Psoas muscle (tissue), 8 donors: ENCODE data around the gene GLMP. TPM values are rescaled to one million over a fixed set of nuclear protein-coding genes. Genes with fewer than 3 reads are reported as not detected.

Experiments
- ATAC-seq, 4 donors: fragments of 200-7000 bp; cut with Tn5 transposase; one replicate each; pipeline ENCODE4 v1.9.1; 2020; ENCODE audit warnings: moderate library complexity in 3 of 4, mild to moderate bottlenecking in 2 of 4
- DNase-seq, 2 donors: peaks; one replicate each; pipeline ENCODE4 v3.0.0-alpha.2; 2020
- H3K27ac ChIP-seq: fragments of 200-600 bp; one replicate; pipeline ENCODE4 v1.8.0; 2022
- H3K27me3 ChIP-seq, 3 donors: fragments of 200-600 bp in 1 of 3; one replicate each; pipeline versions ENCODE4 v1.6.1 to v1.8.0; 2013 to 2022; ENCODE audit warnings: low read length in 2 of 3, mild to moderate bottlenecking in 2 of 3, moderate library complexity in 1 of 3; ENCODE audit not compliant: insufficient read depth in 3 of 3
- H3K36me3 ChIP-seq, 2 donors: fragments of 200-600 bp in 1 of 2; one replicate each; pipeline versions ENCODE4 v1.6.1 to v1.8.0; 2013 to 2022; ENCODE audit warnings: low read depth in 1 of 2, mild to moderate bottlenecking in 1 of 2, moderate library complexity in 1 of 2; ENCODE audit not compliant: insufficient read depth in 1 of 2
- H3K4me1 ChIP-seq: fragments of 200-600 bp; one replicate; pipeline ENCODE4 v1.8.0; 2022
- H3K4me3 ChIP-seq: fragments of 200-600 bp; one replicate; pipeline ENCODE4 v1.8.0; 2022; ENCODE audit warnings: mild to moderate bottlenecking
- H3K9me3 ChIP-seq: fragments of 200-600 bp; one replicate; pipeline ENCODE4 v1.8.0; 2022
- WGBS, 3 donors: extraction: QIAGEN DNeasy Blood & Tissue Kit; methylation state at CpG; one replicate each; pipeline versions ENCODE4 v1.1.6 to v1.1.7; 2013; 5-methylcytosine and 5-hydroxymethylcytosine counted together
- intact Hi-C, 2 donors: fragments of 100-400 bp; cut with DNase I; formaldehyde crosslinking; loops; one replicate each; pipeline versions ENCODE4 v1.11.0 to v1.14.2; 2022
- polyA plus RNA-seq, 3 donors: library from polyadenylated mRNA; stranded (reverse); fragments of 200-250 nt; gene quantifications; one replicate each; pipeline ENCODE4 v1.2.3, GENCODE V29; 2013
- total RNA-seq, 4 donors: library from RNA; stranded (reverse); fragmentation: NEBNext Ultra II Directional in 2 of 4; extraction: Animal tissue kit (Norgen Biotek cat#: 25700) in 2 of 4; gene quantifications; one replicate each; pipeline versions ENCODE4 v1.2.1 to v1.2.4, GENCODE V29; 2021 to 2023
- TF ChIP-seq, protein P1 (sequence below): fragments of 200-600 bp; IDR thresholded peaks from one replicate; pipeline ENCODE4 v1.8.0; 2022; ENCODE audit warnings: antibody characterized with exemption
- donor health status: healthy with polysubstance abuse.
- donor health status: DM: no; HTN: no; CAD: no; lungs with moderate emphysema.
- donor health status: Bipolar disorder and iron deficiency.
- donor health status: healthy.
- donor health status: DM: yes; HTN: yes; CAD: no.
- donor health status: DM: no; HTN: no; CAD: no.
- donor health status: DM: no; HTN: no; CAD: no.
- donor health status: DM: yes; HTN: yes; CAD: no.

Gene GLMP
- total and polyA plus RNA-seq, 7 donors: 5.1 to 9.6 (median 7.4) TPM

DNA sequence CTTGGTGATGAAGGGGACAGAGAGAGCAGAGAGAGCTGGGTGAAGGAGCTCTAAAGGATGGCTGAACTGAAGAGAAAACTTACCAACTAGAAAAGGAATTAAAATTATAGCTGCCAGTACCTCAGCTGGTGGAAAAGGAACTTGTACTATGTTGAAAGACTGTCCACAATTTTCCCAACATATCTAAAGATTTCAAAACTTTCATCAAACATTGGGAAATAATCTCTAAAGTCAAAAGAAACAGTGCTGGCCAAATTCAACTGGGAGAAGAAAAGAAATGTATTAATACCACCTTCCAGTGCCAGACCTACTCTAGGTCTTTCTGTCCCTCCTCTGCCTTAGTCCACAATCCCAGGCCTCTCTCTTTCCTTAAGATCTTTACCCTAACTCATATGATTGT is 18.9 kb downstream of the GLMP start:
- intact Hi-C loops: no loop called here
- no peak for ATAC-seq
- H3K27ac ChIP-seq: no peak overlapping the region
- H3K36me3 ChIP-seq: peaks cover 26 to 76% of the 10 kb centered on the region in 2 donors
- TF ChIP-seq, protein P1, sequence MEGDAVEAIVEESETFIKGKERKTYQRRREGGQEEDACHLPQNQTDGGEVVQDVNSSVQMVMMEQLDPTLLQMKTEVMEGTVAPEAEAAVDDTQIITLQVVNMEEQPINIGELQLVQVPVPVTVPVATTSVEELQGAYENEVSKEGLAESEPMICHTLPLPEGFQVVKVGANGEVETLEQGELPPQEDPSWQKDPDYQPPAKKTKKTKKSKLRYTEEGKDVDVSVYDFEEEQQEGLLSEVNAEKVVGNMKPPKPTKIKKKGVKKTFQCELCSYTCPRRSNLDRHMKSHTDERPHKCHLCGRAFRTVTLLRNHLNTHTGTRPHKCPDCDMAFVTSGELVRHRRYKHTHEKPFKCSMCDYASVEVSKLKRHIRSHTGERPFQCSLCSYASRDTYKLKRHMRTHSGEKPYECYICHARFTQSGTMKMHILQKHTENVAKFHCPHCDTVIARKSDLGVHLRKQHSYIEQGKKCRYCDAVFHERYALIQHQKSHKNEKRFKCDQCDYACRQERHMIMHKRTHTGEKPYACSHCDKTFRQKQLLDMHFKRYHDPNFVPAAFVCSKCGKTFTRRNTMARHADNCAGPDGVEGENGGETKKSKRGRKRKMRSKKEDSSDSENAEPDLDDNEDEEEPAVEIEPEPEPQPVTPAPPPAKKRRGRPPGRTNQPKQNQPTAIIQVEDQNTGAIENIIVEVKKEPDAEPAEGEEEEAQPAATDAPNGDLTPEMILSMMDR: no peak
- no peak overlapping the region for H3K4me3 ChIP-seq
- H3K9me3 ChIP-seq: no peaks in the 10 kb centered on the region
- H3K4me1 ChIP-seq: peaks cover 22% of the 10 kb centered on the region
- no peaks in the 10 kb centered on the region for H3K27me3 ChIP-seq
- DNase-seq: no peak

GRCh38 chr1:156270314-156270713 is 25.2 kb downstream of the GLMP start:
- Histone ChIP-seq H3K4me1 (no peaks in the 10 kb centered on the region), H3K9me3 (no peaks in the 10 kb centered on the region), H3K36me3 (peaks cover 31 to 100% of the 10 kb centered on the region in 2 donors), H3K4me3 (no peak overlapping the region), H3K27me3 (no peaks in the 10 kb centered on the region), H3K27ac (no peak overlapping the region)
- no peak for ATAC-seq
- WGBS, 3 donors: 95 to 98% (median 97%) methylated on average over 3 of the region's 3 CpGs
- TF ChIP-seq, protein P1: no peak
- DNase-seq: no peak
- intact Hi-C loops: no loop called here

DNA sequence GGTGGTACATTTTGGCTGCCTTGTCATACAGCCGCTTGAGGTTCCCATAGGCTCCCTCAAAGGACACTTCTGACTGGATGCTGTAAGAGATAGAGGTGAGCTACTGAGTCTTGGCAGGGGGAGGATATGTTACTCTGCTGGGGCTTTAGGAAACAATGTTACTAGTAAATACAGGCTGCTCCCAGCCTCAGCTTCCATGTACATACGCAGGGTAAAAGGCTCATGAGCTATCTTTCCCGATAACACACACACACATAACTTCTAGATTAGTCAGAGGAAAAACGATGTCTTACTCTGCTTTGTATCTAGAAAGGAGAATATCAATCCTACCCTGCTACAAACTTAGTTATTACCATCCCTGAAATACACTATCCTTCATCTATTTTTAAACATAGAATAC is 27.1 kb downstream of the GLMP start:
- intact Hi-C loops: loop anchor here in 1 of 2 donors (5.0 kb wide), 1 partner anchor 49 kb away; no protein-coding TSS in a partner anchor
- Histone ChIP-seq H3K36me3 (peaks cover 24 to 98% of the 10 kb centered on the region in 2 donors), H3K4me1 (no peaks in the 10 kb centered on the region), H3K4me3 (no peak overlapping the region), H3K27me3 (no peaks in the 10 kb centered on the region), H3K27ac (no peak overlapping the region), H3K9me3 (no peaks in the 10 kb centered on the region)
- DNase-seq (no peak), ATAC-seq (no peak)
- TF ChIP-seq, protein P1: no peak
- 87 to 92% (median 88%) methylated on average over 4 of the region's 4 CpGs for WGBS, 3 donors

- 87 to 93% (median 90%) methylated on average over 13 of the region's 13 CpGs for WGBS, 3 donors
- ATAC-seq (peak in 1 of 4 donors; percentile 25), DNase-seq (no peak)
- Histone ChIP-seq H3K27ac (no peak overlapping the region), H3K27me3 (no peaks in the 10 kb centered on the region), H3K4me3 (no peak overlapping the region), H3K9me3 (no peaks in the 10 kb centered on the region), H3K36me3 (peaks cover 18 to 98% of the 10 kb centered on the region in 2 donors), H3K4me1 (no peaks in the 10 kb centered on the region)
- intact Hi-C loops: loop anchor here in 1 of 2 donors (5.0 kb wide), 1 partner anchor 51 kb away; no protein-coding TSS in a partner anchor
- TF ChIP-seq, protein P1: no peak
Measured at GRCh38 chr1:156266051-156266450, 29.4 kb downstream of the GLMP start.

GRCh38 chr1:156263288-156263655 is 32.2 kb downstream of the GLMP start:
- ATAC-seq (no peak), DNase-seq (peak in 1 of 2 donors; percentile 15)

More at GRCh38 chr1:156263288-156263655, 32.2 kb downstream of the GLMP start:
- 82 to 87% (median 86%) methylated on average over 9 of the region's 9 CpGs for WGBS, 3 donors
- no peak overlapping the region for H3K27ac ChIP-seq
- no peaks in the 10 kb centered on the region for H3K4me1 ChIP-seq
- TF ChIP-seq, protein P1: no peak
- H3K36me3 ChIP-seq: peaks cover 27 to 98% of the 10 kb centered on the region in 2 donors
- H3K4me3 ChIP-seq: no peak overlapping the region
- no peaks in the 10 kb centered on the region for H3K9me3 ChIP-seq
- H3K27me3 ChIP-seq: no peaks in the 10 kb centered on the region
- intact Hi-C loops: no loop called here
